Upper lobe of left lung (tissue), 6 donors: ENCODE results near the gene FRAS1. TPM values are rescaled to one million over a fixed set of nuclear protein-coding genes. Genes with fewer than 3 reads are reported as not detected.

Experiments used
- ATAC-seq, 2 donors: fragments of 200-7000 bp; cut with Tn5 transposase; one replicate each; pipeline ENCODE4 v1.9.1; 2022; ENCODE audit warnings: mild to moderate bottlenecking in 2 of 2, moderate library complexity in 2 of 2; ENCODE audit not compliant: low FRiP score in 2 of 2
- DNase-seq, 2 donors: peaks; one replicate each; pipeline ENCODE4 v3.0.0-alpha.2; 2019 to 2020
- H3K27ac ChIP-seq, 4 donors: fragments of 200-600 bp; sonication (generic); one replicate each; pipeline ENCODE4 v1.5.1; 2016 to 2019
- H3K27me3 ChIP-seq, 4 donors: fragments of 200-600 bp; sonication (generic); one replicate each; pipeline ENCODE4 v1.5.1; 2017 to 2019
- H3K36me3 ChIP-seq, 4 donors: fragments of 200-600 bp; sonication (generic); one replicate each; pipeline ENCODE4 v1.5.1; 2016 to 2019
- H3K4me1 ChIP-seq, 4 donors: fragments of 200-600 bp; sonication (generic); one replicate each; pipeline ENCODE4 v1.5.1; 2018 to 2019
- H3K4me3 ChIP-seq, 4 donors: fragments of 200-600 bp; sonication (generic); one replicate each; pipeline ENCODE4 v1.5.1; 2017 to 2019; ENCODE audit warnings: mild to moderate bottlenecking in 2 of 4, moderate library complexity in 1 of 4
- H3K9me3 ChIP-seq, 4 donors: fragments of 200-600 bp; sonication (generic); one replicate each; pipeline ENCODE4 v1.5.1; 2018 to 2019
- EP300 ChIP-seq, 4 donors: sonication (generic); formaldehyde crosslinking; IDR thresholded peaks; one replicate each; pipeline ENCODE4 v1.5.1; 2017; ENCODE audit warnings: antibody characterized with exemption in 4 of 4, control low read depth in 2 of 4
- POLR2A ChIP-seq, 4 donors: fragments of 450-650 bp; IDR thresholded peaks; one replicate each; pipeline ENCODE4 v1.5.1; 2016 to 2017; ENCODE audit warnings: antibody characterized with exemption in 4 of 4, mild to moderate bottlenecking in 2 of 4
- POLR2AphosphoS5 ChIP-seq, 2 donors: sonication (generic); formaldehyde crosslinking; IDR thresholded peaks; one replicate each; pipeline ENCODE4 v1.5.1; 2017; ENCODE audit warnings: antibody characterized with exemption in 2 of 2
- WGBS, 2 donors: methylation state at CpG; one replicate each; pipeline ENCODE4 v1.1.5; 2017 to 2018; 5-methylcytosine and 5-hydroxymethylcytosine counted together
- total RNA-seq, 6 donors: library from RNA; depleted of rRNA in 4 of 6; stranded (reverse); fragments of >200 nt in 4 of 6; gene quantifications; one replicate each; pipeline versions ENCODE4 v1.1.0 to v1.2.1, GENCODE V29; 2016 to 2021
- TF ChIP-seq, protein P1 (sequence below), 6 experiments: fragments of 450-650 bp in 4 of 6; fragments of 200-600 bp in 2 of 6; sonication (generic) in 2 of 6; IDR thresholded peaks; one replicate each; pipeline ENCODE4 v1.5.1; 2016 to 2019; ENCODE audit warnings: antibody characterized with exemption in 6 of 6
- donor health status: DM: no; HTN: no; CAD: no; lungs with moderate emphysema.
- donor health status: DM: no; HTN: yes; CAD: no; lungs with severe emphysema.

Gene FRAS1
- total RNA-seq, 6 donors from 2014 or later, result 3.9 to 11.2 (median 6.7) TPM

DNA sequence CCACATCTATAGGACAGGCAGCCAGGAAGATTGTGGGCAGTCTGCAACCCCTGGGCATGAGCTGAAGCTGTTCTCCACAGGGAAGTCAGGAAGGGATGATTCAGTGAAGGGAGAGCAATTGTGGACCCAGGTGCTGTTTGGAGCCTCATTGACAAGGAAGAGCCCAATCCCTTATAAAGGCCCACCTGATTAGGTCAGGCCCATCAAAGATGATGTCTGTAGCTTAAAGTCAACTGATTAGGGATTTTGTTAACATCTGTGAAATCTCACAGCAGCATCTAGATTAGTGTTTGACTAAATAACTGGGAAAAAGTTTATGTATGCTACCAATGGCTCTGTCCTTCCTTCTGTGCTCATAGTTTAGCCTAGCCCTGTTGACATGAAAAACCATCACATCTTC is 127.5 kb downstream of the FRAS1 start:
- no peak overlapping the region for H3K4me3 ChIP-seq
- ATAC-seq (no peak), DNase-seq (no peak)
- no peaks in the 10 kb centered on the region for H3K27me3 ChIP-seq
- H3K27ac ChIP-seq, result no peak overlapping the region
- H3K4me1 ChIP-seq, result no peaks in the 10 kb centered on the region
- no peaks in the 10 kb centered on the region for H3K36me3 ChIP-seq
- TF ChIP-seq, protein P1, sequence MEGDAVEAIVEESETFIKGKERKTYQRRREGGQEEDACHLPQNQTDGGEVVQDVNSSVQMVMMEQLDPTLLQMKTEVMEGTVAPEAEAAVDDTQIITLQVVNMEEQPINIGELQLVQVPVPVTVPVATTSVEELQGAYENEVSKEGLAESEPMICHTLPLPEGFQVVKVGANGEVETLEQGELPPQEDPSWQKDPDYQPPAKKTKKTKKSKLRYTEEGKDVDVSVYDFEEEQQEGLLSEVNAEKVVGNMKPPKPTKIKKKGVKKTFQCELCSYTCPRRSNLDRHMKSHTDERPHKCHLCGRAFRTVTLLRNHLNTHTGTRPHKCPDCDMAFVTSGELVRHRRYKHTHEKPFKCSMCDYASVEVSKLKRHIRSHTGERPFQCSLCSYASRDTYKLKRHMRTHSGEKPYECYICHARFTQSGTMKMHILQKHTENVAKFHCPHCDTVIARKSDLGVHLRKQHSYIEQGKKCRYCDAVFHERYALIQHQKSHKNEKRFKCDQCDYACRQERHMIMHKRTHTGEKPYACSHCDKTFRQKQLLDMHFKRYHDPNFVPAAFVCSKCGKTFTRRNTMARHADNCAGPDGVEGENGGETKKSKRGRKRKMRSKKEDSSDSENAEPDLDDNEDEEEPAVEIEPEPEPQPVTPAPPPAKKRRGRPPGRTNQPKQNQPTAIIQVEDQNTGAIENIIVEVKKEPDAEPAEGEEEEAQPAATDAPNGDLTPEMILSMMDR (IDR thresholded peaks at IDR 0.05), result no peak
- TF ChIP-seq EP300 (IDR thresholded peaks at IDR 0.05), result no peak
- TF ChIP-seq POLR2A (IDR thresholded peaks at IDR 0.05), result no peak
- TF ChIP-seq POLR2AphosphoS5 (IDR thresholded peaks at IDR 0.05), result no peak
- H3K9me3 ChIP-seq, result no peaks in the 10 kb centered on the region

DNA sequence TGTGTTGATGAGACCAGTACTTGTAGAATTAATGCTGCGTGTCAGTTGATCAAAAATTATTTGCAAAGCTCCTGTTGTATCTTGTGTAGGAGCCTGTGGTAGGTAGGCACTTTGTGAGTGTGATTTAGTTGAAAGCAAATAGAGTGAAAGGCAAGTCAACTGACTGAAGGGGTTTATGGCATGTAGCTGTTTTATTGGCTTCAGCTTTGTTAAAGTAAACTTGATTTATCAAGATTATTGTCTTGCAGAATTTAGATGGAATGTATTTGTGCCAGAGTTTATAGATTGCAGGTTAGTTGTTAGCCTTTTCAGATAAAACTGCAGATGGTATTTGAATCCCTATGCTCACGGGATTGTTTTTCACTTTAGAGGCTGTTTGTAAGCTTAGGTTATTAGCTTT is 128.0 kb downstream of the FRAS1 start:
- WGBS, 2 donors, result 66 to 77% methylated on average over 2 of the region's 2 CpGs
- no peaks in the 10 kb centered on the region for H3K36me3 ChIP-seq
- H3K27me3 ChIP-seq, result no peaks in the 10 kb centered on the region
- ATAC-seq (no peak), DNase-seq (no peak)
- no peaks in the 10 kb centered on the region for H3K4me1 ChIP-seq
- no peak overlapping the region for H3K27ac ChIP-seq
- H3K4me3 ChIP-seq, result no peak overlapping the region
- H3K9me3 ChIP-seq, result no peaks in the 10 kb centered on the region
- TF ChIP-seq EP300 (IDR thresholded peaks at IDR 0.05), result no peak
- no peak for TF ChIP-seq POLR2AphosphoS5 (IDR thresholded peaks at IDR 0.05)
- TF ChIP-seq, protein P1 (IDR thresholded peaks at IDR 0.05), result no peak
- TF ChIP-seq POLR2A (IDR thresholded peaks at IDR 0.05), result no peak

- ATAC-seq (no peak), DNase-seq (no peak)
- no peak overlapping the region for H3K27ac ChIP-seq
- 76 to 79% methylated on average over 6 of the region's 6 CpGs for WGBS, 2 donors
- TF ChIP-seq, protein P1 (IDR thresholded peaks at IDR 0.05), result no peak
- no peak for TF ChIP-seq POLR2AphosphoS5 (IDR thresholded peaks at IDR 0.05)
- TF ChIP-seq POLR2A (IDR thresholded peaks at IDR 0.05), result no peak
- no peak for TF ChIP-seq EP300 (IDR thresholded peaks at IDR 0.05)
- H3K36me3 ChIP-seq, result no peaks in the 10 kb centered on the region
- no peaks in the 10 kb centered on the region for H3K9me3 ChIP-seq
- no peak overlapping the region for H3K4me3 ChIP-seq
- no peaks in the 10 kb centered on the region for H3K27me3 ChIP-seq
- H3K4me1 ChIP-seq, result no peaks in the 10 kb centered on the region
These were observed 129.7 kb downstream of the FRAS1 start for GRCh38 chr4:78186597-78187543.

DNA sequence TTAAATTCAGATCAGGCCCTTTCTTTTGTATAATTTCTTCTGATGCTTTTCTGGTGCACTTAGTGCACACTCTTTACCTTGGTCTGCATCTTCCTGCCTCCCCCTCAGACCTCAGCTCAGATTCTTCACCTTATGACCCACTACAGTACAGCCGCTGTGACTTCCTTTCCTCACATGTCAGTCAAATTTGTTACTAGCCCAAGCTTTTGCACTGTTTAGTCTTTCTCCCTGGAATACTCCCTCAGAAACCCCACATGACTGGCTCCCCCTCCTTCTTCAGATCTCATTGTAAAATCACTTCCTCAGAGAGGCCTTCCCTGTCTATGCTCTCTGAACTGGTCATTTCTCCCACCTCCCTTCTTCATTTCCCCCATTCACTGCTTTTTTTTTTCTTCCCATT is 132.9 kb downstream of the FRAS1 start:
- 70 to 71% methylated on average over 1 of the region's 1 CpG for WGBS, 2 donors
- no peak overlapping the region for H3K27ac ChIP-seq
- no peak for TF ChIP-seq POLR2A (IDR thresholded peaks at IDR 0.05)
- TF ChIP-seq, protein P1 (IDR thresholded peaks at IDR 0.05), result no peak
- no peak for TF ChIP-seq POLR2AphosphoS5 (IDR thresholded peaks at IDR 0.05)
- TF ChIP-seq EP300 (IDR thresholded peaks at IDR 0.05), result no peak
- H3K27me3 ChIP-seq, result no peaks in the 10 kb centered on the region
- H3K36me3 ChIP-seq, result no peaks in the 10 kb centered on the region
- DNase-seq (no peak), ATAC-seq (no peak)
- H3K4me3 ChIP-seq, result no peak overlapping the region
- no peaks in the 10 kb centered on the region for H3K9me3 ChIP-seq
- H3K4me1 ChIP-seq, result no peaks in the 10 kb centered on the region

DNA sequence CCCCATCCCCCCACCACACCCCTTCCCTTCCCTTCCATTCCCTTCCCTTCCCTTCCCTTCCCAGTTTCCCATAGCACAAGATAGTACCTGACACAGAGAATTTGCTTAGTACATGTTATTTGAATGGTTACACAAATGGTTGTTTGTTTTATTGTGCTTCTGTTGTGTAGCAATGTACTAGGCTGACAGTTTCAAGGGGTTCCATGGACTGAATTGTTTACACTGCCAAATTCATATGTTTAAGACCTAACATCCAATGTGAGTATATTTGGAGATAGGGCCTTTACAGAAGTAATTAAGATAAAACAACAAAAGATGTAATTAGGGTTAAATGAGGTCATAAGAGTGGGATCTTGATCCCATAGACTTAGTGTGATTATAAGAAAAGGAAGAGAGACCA is 133.5 kb downstream of the FRAS1 start:
- H3K27ac ChIP-seq, result no peak overlapping the region
- TF ChIP-seq POLR2AphosphoS5 (IDR thresholded peaks at IDR 0.05) (no peak), POLR2A (IDR thresholded peaks at IDR 0.05) (no peak), EP300 (IDR thresholded peaks at IDR 0.05) (no peak)
- TF ChIP-seq, protein P1 (IDR thresholded peaks at IDR 0.05), result no peak
- no peaks in the 10 kb centered on the region for H3K4me1 ChIP-seq
- H3K36me3 ChIP-seq, result no peaks in the 10 kb centered on the region
- peaks cover 0 to 4% (median 0%) of the 10 kb centered on the region in 4 donors for H3K9me3 ChIP-seq
- no peak for ATAC-seq
- DNase-seq, result no peak
- H3K27me3 ChIP-seq, result no peaks in the 10 kb centered on the region
- H3K4me3 ChIP-seq, result no peak overlapping the region
